ENCODE results near the gene AQP9.
"Not testable (repeated sequence)": the region's sequence is repeated elsewhere in the genome, so short reads cannot be mapped to it uniquely, and the experiment has no call there.

Gene AQP9, protein sequence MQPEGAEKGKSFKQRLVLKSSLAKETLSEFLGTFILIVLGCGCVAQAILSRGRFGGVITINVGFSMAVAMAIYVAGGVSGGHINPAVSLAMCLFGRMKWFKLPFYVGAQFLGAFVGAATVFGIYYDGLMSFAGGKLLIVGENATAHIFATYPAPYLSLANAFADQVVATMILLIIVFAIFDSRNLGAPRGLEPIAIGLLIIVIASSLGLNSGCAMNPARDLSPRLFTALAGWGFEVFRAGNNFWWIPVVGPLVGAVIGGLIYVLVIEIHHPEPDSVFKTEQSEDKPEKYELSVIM

DNA sequence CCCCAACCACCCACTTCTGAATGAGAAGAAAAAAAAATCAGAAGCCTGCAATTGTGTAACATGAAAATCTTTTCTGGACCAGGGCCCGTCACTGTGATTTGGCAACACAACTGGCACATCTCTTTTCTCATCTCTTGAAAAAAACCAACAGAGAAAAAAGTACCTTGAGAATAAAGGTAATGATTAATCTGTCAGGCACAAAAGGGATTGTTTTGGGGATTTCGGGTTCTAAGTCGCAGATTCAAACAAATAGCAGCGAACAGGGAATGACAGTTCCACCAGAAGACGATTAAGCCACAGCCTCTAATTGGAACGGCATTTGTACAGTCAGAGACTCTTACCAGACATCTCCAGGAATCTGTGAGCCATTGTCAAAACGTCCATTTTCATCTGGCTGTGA lies at the start of gene AQP9:
Gene AQP9, plus strand, starts transcription at position 276 of the 400 bp plus-strand sequence. CDS start 185 bp downstream, outside the sequence.
- DNase-seq = no peak

DNA sequence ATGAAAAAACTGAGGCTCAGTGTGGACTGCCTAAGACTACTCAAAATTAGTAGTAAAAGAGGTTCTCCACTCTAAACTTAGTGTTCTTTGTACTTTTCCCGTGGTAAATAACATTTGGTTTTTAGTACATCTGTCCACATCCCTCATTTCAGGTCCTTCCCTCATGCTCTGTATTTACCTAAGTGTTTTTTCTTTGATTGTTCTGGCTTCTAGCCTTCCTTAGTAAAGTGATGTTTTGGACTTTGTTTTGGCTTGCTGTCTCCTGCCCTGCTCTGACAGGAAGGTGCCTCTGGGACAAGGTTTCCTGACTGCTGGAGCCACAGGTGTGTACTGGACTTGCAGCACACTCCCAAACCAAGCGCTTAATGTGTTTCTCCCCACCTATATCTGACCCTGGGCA lies 42.8 kb upstream of the AQP9 start:
- no peak for DNase-seq

DNA sequence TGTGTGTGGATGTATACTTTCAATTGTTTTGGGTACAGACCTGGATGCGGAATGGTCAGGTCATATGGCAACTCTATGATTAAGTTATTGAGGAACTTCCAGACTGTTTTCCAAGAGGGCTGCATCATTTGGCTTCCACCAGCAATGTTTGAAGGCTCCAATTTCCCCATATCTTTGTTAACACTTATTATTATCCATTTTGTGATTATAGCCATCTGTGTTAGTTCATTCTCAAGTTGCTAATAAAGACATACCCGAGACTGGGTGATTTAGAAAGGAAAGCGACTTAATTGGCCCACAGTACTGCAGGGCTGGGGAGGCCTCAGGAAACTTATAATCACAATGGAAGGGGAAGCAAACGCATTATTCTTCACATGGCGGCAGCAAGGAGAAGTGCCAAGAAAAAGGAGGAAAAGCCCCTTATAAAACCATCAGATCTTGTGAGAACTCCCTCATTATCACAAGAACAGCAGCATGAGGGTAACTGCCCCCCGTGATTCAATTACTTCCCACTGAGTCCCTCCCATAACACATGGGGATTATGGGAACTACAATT lies 41.6 kb upstream of the AQP9 start:
- no peak for DNase-seq

DNA sequence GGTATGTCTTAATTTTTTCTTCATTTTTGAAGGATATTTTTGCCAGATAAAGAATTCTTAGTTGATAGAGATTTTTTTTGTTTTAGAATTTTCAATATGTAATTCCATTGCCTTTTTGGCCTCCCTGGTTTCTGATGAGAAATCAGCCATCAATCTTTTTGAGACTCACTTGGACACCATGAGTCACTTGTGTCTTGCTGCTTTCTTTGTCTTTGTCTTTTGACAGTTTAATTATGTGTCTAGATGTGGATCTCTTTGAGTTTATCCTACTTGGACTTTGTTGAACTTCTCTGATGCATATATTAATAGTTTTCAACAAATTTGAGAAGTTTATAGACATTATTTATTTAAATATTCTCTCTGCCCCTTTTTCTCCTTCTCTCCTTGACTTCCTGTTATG lies 34.7 kb upstream of the AQP9 start:
- no peak for DNase-seq

DNA sequence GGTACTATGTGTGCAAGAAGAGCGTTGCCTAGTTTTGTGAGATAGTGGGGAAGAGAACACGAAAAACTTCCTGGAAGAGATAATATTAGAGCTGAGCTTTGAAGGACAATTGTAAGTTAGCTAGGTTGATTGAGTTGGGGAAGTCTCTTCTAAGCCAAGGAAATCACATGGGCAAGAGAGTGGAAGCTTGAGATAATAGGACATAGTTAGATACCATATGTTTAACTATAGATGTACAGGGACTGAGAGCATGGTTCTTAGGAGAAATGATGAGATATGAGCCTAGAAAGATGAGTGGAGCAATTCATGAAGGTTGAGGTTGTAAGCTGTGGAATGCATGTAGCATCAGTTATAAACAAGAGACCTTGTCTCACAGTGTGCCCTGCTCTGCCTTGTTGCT lies 30.1 kb upstream of the AQP9 start:
- no peak for DNase-seq

DNA sequence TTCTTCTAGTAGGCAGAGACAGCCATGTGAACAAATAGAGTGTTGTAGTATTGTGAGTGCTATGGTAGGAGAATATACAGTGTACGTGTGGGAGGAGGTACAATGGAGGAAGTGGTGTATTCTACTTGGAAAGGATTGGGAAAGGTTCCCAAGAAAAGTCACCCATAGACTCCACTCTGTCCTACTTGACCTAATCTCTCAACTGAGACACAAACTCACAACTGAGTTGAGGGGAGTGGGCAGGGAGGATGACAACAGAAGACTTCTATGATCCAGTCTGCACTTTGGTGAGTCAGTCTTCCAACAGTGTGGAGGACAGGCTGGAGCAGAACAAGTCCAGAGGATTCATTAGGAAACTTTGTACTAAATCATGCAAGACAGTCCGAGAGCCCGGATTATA lies 28.8 kb upstream of the AQP9 start:
- no peak for DNase-seq

DNA sequence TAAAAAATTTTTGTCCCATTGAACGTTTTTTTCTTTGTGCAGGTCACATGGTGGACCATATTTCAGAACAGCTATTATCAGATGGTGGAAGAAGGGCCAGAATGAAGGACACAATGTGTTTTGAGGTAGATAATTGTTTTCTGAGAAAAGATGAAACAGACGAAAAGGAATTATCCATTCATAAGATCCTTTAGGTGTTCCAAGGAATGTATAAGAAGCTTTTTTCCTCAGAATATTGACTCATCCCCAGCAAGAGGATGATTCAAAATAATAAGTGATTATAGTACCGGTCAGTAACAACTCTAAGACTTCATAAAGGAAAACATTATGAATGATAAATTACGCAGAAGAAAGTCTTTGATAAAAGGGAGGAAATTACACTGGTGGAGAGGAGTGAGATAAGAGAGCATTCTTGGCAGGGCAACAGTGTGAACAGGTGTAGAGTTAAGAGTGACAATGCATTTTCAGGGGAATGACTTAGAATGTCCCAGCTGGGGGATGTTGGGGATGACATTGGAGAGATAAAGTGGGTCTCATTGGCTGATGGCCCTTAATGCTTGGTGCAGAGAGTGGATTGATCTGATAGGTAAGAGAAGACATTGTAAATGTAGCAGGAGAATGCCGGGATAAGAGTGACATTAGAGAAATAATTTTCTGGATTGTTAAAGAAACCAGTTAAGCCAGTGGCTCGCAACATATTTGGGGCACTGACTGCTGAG lies 27.0 kb upstream of the AQP9 start:
- no peak for DNase-seq

DNA sequence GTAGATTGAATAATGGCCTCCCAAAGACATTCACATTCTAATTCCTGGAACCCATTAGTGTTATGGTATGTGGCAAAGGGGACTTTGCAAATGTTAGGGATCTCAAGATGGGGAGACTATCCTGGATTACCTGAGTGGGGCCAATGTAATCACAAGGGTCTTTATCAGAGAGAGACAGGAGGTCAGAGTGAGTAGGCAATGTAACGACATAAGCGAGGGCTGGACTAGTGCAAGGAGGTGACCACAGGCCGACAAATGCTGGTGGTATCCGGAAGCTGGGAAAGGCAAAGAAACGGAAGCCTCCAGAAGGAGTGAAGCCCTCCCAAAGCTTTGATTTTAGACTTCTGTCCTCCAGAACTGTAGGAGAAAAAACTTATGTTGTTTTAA lies 26.5 kb upstream of the AQP9 start:
- DNase-seq = no peak

DNA sequence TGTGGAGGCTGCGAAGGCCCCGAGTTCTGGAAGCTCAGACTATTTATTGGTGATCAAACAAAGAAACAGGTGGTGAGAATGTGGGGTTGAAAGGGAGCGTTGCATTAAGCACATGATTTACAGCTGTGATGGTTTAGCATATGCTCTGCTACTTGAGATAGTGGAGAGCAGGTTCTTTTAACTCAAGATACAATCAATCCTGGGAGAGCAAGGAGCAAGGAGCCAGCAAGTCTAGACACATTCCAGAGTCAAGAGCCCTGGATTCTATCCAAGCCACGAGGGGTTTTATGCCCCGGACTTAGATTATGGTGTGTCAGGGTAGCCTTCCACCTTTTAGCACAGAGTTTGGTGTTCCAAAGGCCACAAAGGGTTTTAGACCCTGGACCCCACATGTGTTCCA lies 24.8 kb upstream of the AQP9 start:
- not testable (repeated sequence) for DNase-seq

DNA sequence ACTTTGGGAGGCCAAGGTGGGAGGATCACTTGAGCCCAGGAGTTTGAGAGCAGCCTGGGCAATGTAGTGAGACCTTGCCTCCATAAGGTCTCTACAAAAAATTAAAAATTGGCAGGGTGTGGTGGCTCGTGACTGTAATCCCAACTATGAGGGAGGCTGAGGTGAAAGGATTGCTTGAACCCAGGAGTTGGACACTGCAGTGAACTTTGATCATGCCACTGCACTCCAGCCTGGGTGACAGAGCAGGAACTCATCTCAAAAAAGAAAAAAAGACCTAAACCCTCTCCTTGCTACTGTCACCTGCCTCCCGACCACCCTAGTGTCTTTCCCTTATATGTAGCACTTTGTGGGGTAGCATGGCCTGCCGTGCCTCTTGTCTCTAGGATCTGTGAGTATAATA lies 23.8 kb upstream of the AQP9 start:
- DNase-seq = no peak

DNA sequence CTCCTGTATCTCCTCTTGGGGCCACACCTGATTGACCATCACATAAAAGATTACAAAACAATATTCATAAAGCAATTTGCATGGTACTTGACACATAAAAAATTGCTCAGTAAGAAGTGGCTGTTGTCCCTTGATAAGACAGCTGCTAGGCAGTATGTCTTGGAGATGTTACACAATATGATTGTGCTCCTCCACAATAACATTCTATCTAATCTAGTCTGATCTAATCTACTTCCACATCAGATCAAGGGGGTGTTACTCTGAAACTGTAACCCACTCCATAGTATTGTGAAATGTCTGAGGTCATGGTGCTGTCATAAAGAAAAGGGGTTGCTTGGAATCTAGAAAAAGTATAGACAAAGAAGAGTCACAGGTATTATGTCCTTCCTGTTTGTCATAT lies 23.4 kb upstream of the AQP9 start:
- no peak for DNase-seq

DNA sequence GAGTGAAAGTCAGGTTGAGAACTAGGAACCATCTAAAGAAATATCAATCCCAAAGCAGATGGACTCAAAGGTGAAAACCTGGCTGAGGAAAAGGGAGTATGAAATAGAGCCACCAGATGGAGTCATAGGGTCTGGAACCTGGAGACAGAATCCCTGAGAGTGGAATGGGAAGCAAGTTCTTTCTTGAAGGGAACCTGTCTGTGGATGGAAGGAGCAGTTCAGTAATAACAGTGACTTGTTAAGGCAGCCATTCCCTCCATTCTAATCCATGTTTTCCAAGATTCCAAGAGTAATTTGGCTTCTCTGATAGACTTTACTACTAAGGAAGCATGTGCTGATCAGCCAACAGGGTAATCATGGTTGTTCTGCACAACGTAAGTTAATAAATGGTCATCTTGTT lies 22.5 kb upstream of the AQP9 start:
- no peak for DNase-seq

DNA sequence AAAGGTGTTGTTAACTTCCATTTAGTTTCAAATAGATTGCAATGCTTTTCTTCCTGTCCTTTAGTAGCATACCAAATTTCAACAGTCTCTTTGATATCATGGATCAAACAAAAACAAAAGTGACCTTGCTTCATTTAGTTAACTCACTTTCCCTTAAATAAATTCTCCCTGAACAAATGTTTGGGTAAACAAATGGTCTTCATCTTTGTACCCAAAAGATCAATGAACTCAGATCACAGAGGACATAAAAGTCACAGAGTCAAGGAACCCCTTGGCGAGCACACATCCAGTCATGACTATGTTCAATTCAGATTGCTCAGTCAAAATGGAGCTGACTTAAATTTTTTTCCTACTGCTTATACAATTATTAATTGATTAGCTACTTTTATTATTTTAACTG lies 20.6 kb upstream of the AQP9 start:
- no peak for DNase-seq

DNA sequence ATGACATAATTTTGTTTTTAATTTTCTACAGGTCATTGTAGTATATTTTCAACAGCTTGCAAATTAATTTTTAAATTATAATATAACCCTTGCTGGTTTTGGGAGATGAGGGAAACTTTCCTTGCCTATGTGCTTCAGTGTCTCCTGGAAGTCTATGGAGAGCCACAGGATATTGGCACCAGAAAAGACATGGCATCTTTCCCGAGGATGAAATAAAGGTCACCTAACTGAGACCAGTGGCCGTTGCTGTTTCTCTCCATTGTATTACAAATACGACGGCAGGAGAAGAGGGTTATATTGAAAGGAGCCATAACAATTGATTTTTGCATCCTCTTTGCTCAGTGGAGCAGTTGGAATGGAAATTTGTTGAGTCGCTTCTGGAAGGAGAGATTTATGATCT lies 19.9 kb upstream of the AQP9 start:
- DNase-seq = no peak

DNA sequence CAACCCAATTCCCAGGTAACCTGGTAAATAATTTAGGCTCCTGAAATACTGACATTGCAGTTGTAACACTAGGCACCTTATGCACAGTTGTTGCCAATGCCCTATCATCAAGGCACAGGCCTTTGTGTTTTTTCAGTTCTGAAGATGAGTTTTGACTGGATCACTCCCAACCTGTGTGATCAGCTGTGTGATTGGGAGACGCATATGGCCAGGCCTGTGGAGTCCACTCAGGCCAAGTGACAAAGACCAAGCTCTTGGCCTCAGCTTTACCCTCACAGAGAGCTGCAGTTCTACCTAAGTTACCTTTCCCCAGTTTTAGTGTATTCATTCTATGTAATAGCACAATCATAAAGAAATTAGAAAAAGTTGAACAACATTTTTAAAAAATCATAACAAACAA lies 19.2 kb upstream of the AQP9 start:
- DNase-seq = no peak

DNA sequence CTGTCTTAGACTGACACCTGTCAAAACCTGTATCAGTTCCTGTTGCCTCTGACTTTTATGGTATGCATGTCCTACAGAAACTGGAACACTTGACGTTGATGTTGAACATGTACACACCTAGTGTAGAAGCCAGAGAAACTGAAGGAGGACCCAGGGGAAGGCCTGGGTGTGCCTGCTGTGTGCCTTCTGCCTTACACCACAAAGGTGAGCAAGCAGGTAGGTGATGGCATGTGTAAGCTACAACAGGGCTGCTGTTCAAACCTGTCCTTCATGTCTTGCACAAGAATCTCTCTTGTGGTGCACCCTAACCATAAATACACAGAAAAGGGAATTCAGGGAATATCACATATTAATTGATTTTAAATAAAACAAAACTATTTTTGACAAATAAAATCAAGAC lies 13.6 kb upstream of the AQP9 start:
- no peak for DNase-seq

DNA sequence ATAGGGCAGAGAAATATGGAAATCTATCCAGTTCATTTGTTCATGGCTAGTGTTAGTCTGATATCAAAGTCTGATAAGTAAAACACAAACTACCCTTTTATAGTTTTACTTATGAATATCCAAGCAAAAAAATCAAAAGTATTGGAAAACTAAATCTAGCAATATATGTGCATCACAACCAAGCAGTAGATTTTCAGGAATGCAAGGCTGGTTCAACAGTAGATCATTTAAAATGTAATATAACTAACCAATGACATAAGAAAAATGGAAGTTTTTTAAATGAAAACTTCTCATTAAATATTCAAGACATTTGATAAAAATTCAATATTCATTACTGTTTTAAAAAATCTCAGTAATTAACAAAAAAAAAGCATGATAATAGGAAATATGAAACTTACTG lies 12.8 kb upstream of the AQP9 start:
- DNase-seq = no peak

DNA sequence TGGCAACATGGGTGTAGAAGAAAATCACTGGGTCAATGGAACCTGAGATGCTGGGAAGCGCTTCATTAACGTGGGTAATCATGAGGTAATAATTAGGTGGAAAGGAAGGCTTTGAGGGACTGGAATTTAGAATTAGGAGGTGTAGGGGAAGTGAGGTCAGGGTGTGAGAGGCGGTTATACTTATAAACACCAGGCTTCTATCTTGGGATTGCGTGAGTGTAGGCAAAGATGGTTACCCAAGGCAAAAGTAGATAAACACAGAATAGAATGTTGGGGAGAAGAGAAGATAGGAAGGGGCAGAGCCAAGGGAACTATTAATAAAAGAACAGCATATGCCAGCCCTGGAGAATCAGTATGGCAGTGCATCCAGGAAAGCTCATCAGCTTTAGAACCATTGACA lies 3.3 kb upstream of the AQP9 start:
- DNase-seq = no peak

DNA sequence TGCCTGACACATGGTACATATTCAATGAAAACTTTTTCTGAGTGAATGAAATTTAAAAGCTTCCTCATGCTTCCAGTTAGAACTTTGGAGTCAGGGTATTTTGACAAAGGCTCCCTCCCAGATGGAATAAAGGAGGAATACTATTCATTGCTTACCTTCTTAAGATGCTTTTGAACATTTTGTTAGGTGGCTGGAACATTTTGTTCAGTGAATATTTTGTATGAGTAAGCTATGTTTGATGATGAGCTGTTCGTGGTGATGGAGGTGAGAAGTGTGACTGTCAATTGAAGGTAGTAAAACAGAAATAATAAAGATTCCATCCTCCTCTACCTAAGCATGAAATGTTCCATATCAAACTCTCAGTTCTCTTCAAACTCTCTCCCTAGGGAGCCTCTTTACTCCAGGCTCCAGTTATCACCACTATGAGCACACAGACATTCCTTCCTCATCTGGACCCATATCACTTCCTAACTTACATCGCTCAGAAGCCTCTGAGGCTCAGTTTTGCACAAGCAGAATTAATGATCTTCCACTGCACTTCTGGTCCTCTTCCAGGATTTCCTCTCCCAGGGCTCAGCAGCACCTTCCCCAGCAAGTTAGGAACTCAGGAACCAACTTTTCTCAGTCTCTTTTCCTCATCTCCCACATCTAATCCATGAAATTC lies 2.5 kb upstream of the AQP9 start:
- DNase-seq = no peak

DNA sequence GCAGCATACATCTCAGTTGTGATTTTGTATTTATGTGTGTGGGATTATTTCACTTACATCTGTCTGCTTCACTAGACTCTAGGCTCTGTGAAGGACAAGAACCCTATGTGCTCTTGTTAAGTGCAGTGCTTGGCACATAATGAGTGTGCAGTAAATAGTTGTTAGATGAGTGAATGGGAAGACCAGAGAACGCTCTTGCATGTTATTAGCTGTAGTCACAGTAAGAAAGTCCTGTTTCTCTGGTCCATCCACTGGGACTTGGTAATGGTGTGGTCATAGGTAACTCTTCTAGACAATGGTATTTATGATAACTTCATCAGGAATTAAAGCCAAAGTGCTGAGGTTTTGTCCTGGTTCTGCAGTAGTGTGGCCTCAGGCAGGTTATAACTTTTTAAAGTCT lies 1.4 kb upstream of the AQP9 start:
- DNase-seq = no peak

DNA sequence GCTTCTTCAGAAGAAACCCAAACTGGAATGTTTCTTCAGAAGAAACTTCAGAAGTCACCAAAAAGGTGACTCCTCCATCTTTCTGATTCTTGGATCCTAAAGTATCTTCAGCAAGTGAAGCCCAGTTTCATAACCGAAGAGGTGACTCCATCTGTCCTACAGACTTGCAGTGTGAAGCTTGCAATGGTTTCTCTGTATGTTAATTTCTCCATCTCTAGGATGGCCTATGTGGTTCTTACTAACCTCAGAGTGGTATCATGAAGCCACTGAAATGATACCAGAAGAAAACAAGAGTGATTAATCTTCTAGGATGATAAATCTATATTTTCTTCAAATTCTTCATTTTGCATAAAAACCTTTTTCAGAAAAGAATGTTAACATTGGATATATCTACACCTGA lies 495 bp upstream of the AQP9 start:
- no peak for DNase-seq

DNA sequence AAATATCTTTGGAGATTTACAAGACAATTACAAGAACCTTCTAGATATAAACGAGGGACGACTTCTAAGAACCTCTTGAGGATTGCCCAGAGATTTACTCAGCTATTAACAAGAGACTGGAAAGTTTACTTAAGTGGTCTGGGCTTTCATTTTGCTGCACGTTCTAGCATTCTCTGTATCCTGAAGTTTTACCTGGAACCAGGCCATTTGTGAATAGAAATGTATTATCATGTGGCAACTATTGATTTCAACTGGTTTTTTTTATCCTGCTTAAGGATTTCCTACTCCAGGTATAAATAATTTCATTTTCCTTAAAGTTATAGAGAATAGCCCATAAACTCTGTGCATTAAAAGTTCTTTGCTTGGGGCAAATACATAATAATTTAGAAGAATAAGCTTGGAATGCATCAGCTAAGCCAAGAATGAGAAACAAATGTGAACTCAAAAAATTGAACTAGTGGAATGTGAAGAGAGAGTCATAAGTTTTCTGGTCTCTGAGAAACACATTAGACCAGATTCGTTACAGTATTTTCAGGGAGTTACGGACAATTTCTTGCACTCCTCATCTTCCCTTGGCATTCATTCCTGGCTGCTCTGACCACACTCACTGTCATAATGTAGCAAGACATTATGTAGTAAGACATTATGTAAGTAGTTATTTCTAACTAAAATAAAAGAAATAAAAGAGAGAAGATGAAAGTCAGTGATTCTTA lies 1.3 kb downstream of the AQP9 start:
- no peak for DNase-seq

DNA sequence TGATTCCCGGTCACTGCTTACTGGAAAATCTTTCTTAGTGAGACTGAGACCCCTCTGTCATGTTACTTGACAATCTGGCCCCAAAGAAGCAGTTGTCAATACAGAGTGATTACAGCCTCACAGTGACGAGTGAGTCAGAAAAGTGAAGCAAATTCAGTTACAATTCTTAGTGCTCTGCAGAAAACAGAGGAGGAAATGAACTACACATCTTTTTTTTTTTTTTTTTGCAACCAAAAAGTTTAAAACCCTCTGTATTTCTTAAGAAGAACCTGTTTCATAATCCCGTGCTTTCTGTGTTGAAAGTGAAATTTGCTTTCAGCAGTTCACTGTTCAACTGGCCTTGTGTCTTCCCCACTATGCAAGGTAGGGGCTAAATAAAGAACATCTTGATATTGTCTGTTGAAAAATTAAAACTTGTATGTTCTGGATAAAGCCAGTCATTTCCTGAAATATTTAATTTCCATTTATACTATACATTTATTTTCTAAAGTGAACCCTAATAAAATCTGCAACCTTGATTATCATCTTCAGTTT lies 1.9 kb downstream of the AQP9 start:
- no peak for DNase-seq

All from activated CD4-positive, alpha-beta T cell treated with anti-CD3 and anti-CD28 coated beads, Interleukin-2, amount 50 U/mL, for 4 hours (primary cell).